ENCODE data around the gene EIF4G1. TPM values are rescaled to one million over a fixed set of nuclear protein-coding genes. Genes with fewer than 3 reads are reported as not detected.

Gene EIF4G1
- total RNA-seq, 2 donors from 2014 or later, result 242 to 551 TPM

DNA sequence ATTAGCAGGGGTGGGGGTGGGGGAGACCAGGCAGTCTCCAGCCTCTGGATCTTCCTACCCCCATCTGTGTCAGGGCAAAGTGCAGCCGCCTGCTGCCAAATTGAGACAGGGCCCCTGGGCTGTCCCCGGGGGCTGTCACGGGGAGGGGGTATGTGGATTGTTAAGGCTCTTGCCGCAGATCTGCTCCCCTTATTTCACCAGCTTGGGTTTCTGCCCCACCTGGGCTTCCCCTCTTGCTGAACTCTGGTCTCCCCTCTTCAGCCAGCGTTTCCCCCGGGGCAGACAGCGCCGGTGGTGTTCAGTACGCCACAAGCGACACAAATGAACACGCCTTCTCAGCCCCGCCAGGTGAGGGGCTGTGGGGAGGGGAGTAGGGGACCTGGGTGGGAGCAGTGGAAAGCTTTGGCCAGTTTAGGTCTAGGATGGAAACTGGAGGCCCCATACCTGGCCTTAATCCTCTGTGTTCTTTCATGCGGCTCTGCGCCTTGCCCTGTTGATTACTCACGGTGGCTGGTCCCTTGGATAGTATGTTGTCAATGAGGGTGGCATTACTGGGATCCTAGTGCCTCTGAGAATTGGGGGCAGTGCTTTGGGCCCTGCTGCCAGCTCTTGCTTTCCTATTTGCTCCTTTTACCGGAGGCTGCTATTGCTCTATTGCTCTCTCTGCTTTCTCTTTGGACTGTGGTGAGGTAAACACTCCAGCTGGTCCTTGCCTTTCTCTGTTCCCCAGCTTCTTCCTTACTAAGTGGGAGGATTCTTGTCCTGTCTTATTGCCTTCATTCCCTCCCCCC is 1.7 kb downstream of the EIF4G1 start:
- Mint-ChIP-seq H3K4me3 (peak overlapping the region; percentile 80), H3K27ac (peak overlapping the region; percentile 85), H3K4me1 (peaks cover 27% of the 10 kb centered on the region), H3K36me3 (ENCODE audit: low read depth) (peaks cover 63% of the 10 kb centered on the region), H3K27me3 (no peaks in the 10 kb centered on the region), H3K9me3 (no peaks in the 10 kb centered on the region)
- ATAC-seq (replicated peaks), result no peak

DNA sequence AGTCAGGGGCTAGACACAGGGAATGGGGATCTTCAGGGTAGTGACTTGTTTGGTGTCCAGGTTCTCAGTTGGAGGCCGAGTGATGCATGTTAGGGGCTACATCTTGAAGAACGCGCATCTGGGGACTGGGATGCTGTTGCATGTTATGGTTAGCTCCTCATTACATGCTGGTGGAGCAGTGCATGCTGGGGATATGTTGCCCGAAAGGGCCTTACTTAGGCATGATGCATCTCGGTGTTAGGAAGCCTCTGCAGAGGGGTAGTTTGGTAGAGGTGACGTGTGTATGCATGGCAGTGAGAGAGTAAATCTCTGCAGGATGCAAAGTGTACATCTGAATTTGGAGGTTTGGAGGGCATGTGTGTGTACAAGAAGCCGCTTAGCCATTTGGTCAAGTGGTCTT is 2.4 kb downstream of the EIF4G1 start:
- peak overlapping the region; percentile 80 for H3K4me3 Mint-ChIP-seq
- ATAC-seq (replicated peaks), result no peak
- H3K4me1 Mint-ChIP-seq, result peaks cover 27% of the 10 kb centered on the region
- H3K27ac Mint-ChIP-seq, result peak overlapping the region; percentile 85
- no peaks in the 10 kb centered on the region for H3K9me3 Mint-ChIP-seq
- H3K27me3 Mint-ChIP-seq, result no peaks in the 10 kb centered on the region
- peaks cover 70% of the 10 kb centered on the region for H3K36me3 Mint-ChIP-seq (ENCODE audit: low read depth)

DNA sequence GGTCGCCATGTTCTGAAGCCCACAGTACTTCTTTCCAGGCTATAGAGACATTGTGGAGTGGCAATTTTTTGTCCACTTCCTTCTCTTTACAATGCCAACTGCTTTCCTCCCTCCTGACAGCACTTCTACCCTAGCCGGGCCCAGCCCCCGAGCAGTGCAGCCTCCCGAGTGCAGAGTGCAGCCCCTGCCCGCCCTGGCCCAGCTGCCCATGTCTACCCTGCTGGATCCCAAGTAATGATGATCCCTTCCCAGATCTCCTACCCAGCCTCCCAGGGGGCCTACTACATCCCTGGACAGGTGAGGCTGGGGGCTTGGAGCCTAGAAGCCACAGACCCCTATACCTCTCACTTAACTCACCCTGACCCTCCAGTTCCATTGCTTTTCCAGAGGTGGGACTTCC is 2.8 kb downstream of the EIF4G1 start:
- Mint-ChIP-seq H3K4me1 (peaks cover 27% of the 10 kb centered on the region), H3K27ac (peak overlapping the region; percentile 85), H3K9me3 (no peaks in the 10 kb centered on the region), H3K4me3 (peak overlapping the region; percentile 80), H3K36me3 (ENCODE audit: low read depth) (peaks cover 74% of the 10 kb centered on the region), H3K27me3 (no peaks in the 10 kb centered on the region)
- no peak for ATAC-seq (replicated peaks)

DNA sequence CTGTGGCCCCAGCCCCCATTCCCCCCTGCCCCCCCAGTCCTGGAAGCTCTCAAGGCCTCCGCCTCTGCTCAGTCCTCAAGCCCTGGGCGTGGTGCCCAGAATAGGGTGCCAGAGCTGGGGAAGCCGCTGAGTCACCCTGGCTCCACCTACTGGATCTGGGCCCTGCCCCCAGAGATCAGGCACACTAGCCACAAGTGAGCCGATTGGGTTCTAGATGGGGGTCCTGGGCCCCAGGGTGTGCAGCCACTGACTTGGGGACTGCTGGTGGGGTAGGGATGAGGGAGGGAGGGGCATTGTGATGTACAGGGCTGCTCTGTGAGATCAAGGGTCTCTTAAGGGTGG is 5.7 kb downstream of the EIF4G1 start:
- ATAC-seq (replicated peaks), result peak; percentile 68

DNA sequence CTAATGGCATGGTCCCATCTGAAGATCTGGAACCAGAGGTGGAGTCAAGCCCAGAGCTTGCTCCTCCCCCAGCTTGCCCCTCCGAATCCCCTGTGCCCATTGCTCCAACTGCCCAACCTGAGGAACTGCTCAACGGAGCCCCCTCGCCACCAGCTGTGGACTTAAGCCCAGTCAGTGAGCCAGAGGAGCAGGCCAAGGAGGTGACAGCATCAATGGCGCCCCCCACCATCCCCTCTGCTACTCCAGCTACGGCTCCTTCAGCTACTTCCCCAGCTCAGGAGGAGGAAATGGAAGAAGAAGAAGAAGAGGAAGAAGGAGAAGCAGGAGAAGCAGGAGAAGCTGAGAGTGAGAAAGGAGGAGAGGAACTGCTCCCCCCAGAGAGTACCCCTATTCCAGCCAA is 7.3 kb downstream of the EIF4G1 start:
- ATAC-seq (replicated peaks), result no peak
- Mint-ChIP-seq H3K36me3 (ENCODE audit: low read depth) (peaks cover 99% of the 10 kb centered on the region), H3K4me3 (no peak overlapping the region), H3K9me3 (no peaks in the 10 kb centered on the region), H3K27ac (peak overlapping the region; percentile 20), H3K27me3 (no peaks in the 10 kb centered on the region), H3K4me1 (peaks cover 42% of the 10 kb centered on the region)

More for the DNA sequence above, 5.7 kb downstream of the EIF4G1 start:
- peak overlapping the region; percentile 20 for H3K27ac Mint-ChIP-seq
- H3K36me3 Mint-ChIP-seq (ENCODE audit: low read depth), result peaks cover 97% of the 10 kb centered on the region
- no peaks in the 10 kb centered on the region for H3K27me3 Mint-ChIP-seq
- H3K9me3 Mint-ChIP-seq, result no peaks in the 10 kb centered on the region
- no peak overlapping the region for H3K4me3 Mint-ChIP-seq
- H3K4me1 Mint-ChIP-seq, result peaks cover 38% of the 10 kb centered on the region

GRCh38 chr3:184322731-184323487 is 8.5 kb downstream of the EIF4G1 start:
- no peak overlapping the region for H3K4me3 Mint-ChIP-seq
- no peaks in the 10 kb centered on the region for H3K27me3 Mint-ChIP-seq
- peaks cover 31% of the 10 kb centered on the region for H3K4me1 Mint-ChIP-seq
- peaks cover 99% of the 10 kb centered on the region for H3K36me3 Mint-ChIP-seq (ENCODE audit: low read depth)
- no peak for ATAC-seq (replicated peaks)
- H3K27ac Mint-ChIP-seq, result peak overlapping the region; percentile 75
- no peaks in the 10 kb centered on the region for H3K9me3 Mint-ChIP-seq

- Mint-ChIP-seq H3K36me3 (ENCODE audit: low read depth) (peaks cover 100% of the 10 kb centered on the region), H3K27ac (no peak overlapping the region), H3K4me1 (peaks cover 33% of the 10 kb centered on the region), H3K9me3 (no peaks in the 10 kb centered on the region), H3K27me3 (no peaks in the 10 kb centered on the region), H3K4me3 (no peak overlapping the region)
- ATAC-seq (replicated peaks), result no peak
These were observed 9.3 kb downstream of the EIF4G1 start for GRCh38 chr3:184323696-184324095.

DNA sequence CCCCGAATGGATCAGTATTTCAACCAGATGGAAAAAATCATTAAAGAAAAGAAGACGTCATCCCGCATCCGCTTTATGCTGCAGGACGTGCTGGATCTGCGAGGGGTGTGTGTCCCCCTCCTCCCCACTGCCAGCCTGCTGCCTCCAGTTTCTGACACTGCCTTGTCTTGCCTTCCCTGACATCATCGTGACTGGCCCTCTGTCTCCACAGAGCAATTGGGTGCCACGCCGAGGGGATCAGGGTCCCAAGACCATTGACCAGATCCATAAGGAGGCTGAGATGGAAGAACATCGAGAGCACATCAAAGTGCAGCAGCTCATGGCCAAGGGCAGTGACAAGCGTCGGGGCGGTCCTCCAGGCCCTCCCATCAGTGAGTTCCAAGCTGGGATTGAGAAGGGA is 10.9 kb downstream of the EIF4G1 start:
- peak overlapping the region; percentile 84 for H3K27ac Mint-ChIP-seq
- no peak overlapping the region for H3K4me3 Mint-ChIP-seq
- no peak for ATAC-seq (replicated peaks)
- H3K36me3 Mint-ChIP-seq (ENCODE audit: low read depth), result peaks cover 100% of the 10 kb centered on the region
- peaks cover 28% of the 10 kb centered on the region for H3K4me1 Mint-ChIP-seq
- no peaks in the 10 kb centered on the region for H3K9me3 Mint-ChIP-seq
- H3K27me3 Mint-ChIP-seq, result no peaks in the 10 kb centered on the region

DNA sequence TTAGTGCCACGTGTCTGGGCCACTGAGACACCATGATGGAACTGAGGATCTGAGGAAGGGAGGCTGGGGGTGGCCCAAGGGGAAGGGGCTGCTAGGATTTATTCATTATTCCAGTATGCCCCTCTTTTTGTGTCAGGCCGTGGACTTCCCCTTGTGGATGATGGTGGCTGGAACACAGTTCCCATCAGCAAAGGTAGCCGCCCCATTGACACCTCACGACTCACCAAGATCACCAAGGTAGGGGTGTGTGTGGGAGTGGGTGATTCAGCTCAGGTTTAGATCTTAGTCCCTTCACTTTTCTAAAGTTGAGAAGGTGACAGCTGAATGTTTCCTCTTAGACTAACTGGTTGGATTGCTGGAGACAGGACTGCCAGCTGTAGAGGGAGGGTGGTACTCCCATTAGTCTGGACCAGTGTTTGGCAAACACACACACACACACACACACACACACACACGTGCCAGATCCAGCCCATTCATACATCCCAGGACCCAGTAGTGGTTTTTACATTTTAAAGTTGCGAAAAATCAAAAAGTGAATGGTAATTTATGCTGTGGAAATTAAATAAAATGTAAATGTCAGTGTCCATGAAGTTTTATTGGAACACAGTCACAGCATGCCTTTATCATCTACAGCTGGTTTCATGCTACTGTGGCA is 11.4 kb downstream of the EIF4G1 start:
- Mint-ChIP-seq H3K9me3 (no peaks in the 10 kb centered on the region), H3K36me3 (ENCODE audit: low read depth) (peaks cover 100% of the 10 kb centered on the region), H3K27me3 (no peaks in the 10 kb centered on the region), H3K27ac (peak overlapping the region; percentile 84), H3K4me3 (no peak overlapping the region), H3K4me1 (peaks cover 28% of the 10 kb centered on the region)
- peak; percentile 97 for ATAC-seq (replicated peaks)

DNA sequence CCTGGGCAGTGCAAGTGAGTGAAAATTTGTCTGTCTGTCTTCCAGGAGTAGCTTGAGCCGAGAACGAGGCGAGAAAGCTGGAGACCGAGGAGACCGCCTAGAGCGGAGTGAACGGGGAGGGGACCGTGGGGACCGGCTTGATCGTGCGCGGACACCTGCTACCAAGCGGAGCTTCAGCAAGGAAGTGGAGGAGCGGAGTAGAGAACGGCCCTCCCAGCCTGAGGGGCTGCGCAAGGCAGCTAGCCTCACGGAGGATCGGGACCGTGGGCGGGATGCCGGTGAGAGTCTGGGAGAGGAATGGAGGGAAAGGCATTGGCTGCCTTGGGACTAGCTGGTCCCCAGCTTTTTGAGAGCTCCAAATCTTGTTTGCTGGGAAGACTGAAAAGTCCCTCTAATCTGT is 12.8 kb downstream of the EIF4G1 start:
- no peak overlapping the region for H3K4me3 Mint-ChIP-seq
- no peaks in the 10 kb centered on the region for H3K9me3 Mint-ChIP-seq
- H3K27ac Mint-ChIP-seq, result peak overlapping the region; percentile 48
- ATAC-seq (replicated peaks), result no peak
- no peaks in the 10 kb centered on the region for H3K27me3 Mint-ChIP-seq
- peaks cover 100% of the 10 kb centered on the region for H3K36me3 Mint-ChIP-seq (ENCODE audit: low read depth)
- H3K4me1 Mint-ChIP-seq, result peaks cover 29% of the 10 kb centered on the region

- Mint-ChIP-seq H3K4me3 (no peak overlapping the region), H3K36me3 (ENCODE audit: low read depth) (peaks cover 100% of the 10 kb centered on the region), H3K27ac (peak overlapping the region; percentile 20), H3K4me1 (peaks cover 37% of the 10 kb centered on the region), H3K9me3 (no peaks in the 10 kb centered on the region), H3K27me3 (no peaks in the 10 kb centered on the region)
- no peak for ATAC-seq (replicated peaks)
These were observed 14.1 kb downstream of the EIF4G1 start for GRCh38 chr3:184328516-184328915.

DNA sequence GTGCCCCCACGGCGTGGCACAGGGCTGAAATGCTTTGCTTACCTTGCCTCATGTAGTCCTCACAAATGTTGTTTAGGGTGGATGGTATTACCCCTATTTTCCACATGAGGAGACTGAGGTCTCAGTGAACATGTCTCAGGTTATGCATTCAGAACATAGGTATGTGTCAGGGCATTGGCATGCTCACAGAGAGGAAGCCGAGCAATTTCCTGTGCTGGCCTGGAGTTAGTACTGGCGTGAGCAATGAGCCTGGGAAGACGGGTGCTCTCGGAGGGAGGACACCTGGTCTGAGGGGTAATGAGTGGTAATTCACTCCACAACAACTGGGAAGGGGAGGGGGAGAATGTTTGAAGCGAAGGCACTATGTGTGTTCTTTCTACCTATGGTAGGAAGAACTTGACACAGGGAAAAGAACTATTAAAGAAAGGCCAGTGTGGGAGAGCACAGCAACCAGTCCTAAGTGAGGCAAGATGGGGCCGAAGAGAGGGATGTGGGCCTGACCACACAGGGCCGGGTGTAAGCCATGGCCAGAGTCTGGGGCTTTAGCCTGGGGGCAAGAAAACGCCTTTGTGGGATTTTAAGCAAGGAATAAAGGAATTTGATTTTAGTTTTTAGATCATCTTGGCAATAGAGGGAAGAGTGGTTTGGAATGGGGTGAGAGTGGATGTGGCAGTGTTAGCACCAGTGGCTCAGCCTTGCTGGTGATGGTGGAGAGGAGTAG is 18.1 kb downstream of the EIF4G1 start:
- H3K4me3 Mint-ChIP-seq, result no peak overlapping the region
- H3K27ac Mint-ChIP-seq, result peak overlapping the region; percentile 69
- peaks cover 41% of the 10 kb centered on the region for H3K4me1 Mint-ChIP-seq
- H3K27me3 Mint-ChIP-seq, result no peaks in the 10 kb centered on the region
- no peak for ATAC-seq (replicated peaks)
- H3K36me3 Mint-ChIP-seq (ENCODE audit: low read depth), result peaks cover 81% of the 10 kb centered on the region
- H3K9me3 Mint-ChIP-seq, result no peaks in the 10 kb centered on the region

DNA sequence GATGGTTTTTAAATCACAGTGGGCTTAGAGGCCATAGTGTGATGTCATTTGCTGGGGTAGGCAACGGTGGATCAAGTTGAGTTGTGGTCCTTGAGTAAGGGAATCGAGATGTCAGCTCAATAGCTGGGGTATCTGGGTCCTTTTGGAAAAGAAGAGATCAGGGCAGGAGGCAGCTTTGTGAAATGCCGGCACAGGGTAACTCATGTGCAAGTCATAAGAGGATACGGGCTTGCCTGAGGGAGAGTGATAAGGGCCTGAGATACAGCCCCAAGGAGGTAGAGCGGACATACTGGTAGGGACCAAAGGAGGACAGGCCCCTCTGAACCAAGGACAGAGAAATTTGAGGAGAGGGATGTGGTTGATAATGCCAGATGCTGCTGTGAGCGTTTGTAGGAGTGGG is 18.8 kb downstream of the EIF4G1 start:
- ATAC-seq (replicated peaks), result no peak
- no peaks in the 10 kb centered on the region for H3K27me3 Mint-ChIP-seq
- H3K4me1 Mint-ChIP-seq, result peaks cover 48% of the 10 kb centered on the region
- peak overlapping the region; percentile 69 for H3K27ac Mint-ChIP-seq
- H3K4me3 Mint-ChIP-seq, result no peak overlapping the region
- peaks cover 75% of the 10 kb centered on the region for H3K36me3 Mint-ChIP-seq (ENCODE audit: low read depth)
- H3K9me3 Mint-ChIP-seq, result no peaks in the 10 kb centered on the region

DNA sequence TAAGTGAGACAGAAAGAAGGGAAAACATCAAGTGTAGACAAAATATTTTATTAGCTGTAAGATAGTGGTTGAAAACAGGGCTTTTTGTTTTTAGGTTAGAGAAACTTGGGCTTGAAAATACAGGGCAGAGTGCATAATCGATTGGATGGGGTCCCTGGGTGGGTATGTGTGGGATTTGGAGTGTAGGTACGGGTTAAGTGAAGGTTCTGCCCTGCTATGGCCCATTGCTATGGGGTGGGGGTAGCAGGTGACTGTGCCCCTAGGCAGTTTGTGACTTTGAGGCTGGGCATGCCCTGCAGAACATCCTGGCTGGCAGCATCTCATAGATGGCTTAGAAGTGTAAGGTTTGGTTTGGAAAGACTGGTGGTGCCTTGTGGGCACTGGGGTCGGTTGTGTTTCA is 19.3 kb downstream of the EIF4G1 start:
- peak overlapping the region; percentile 69 for H3K27ac Mint-ChIP-seq
- no peak for ATAC-seq (replicated peaks)
- H3K9me3 Mint-ChIP-seq, result no peaks in the 10 kb centered on the region
- peaks cover 45% of the 10 kb centered on the region for H3K4me1 Mint-ChIP-seq
- H3K36me3 Mint-ChIP-seq (ENCODE audit: low read depth), result peaks cover 69% of the 10 kb centered on the region
- H3K4me3 Mint-ChIP-seq, result peak overlapping the region; percentile 81
- no peaks in the 10 kb centered on the region for H3K27me3 Mint-ChIP-seq
